ENCODE results near the gene PIGL. TPM values are rescaled to one million over a fixed set of nuclear protein-coding genes. Genes with fewer than 3 reads are reported as not detected.

Gene PIGL
- total RNA-seq, 1 experiment from 2014 or later: 44.1 TPM

- TF ChIP-seq, protein P1, sequence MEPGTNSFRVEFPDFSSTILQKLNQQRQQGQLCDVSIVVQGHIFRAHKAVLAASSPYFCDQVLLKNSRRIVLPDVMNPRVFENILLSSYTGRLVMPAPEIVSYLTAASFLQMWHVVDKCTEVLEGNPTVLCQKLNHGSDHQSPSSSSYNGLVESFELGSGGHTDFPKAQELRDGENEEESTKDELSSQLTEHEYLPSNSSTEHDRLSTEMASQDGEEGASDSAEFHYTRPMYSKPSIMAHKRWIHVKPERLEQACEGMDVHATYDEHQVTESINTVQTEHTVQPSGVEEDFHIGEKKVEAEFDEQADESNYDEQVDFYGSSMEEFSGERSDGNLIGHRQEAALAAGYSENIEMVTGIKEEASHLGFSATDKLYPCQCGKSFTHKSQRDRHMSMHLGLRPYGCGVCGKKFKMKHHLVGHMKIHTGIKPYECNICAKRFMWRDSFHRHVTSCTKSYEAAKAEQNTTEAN (CRISPR knock-in tag; IDR thresholded peaks at IDR 0.05): no peak
- no peak for TF ChIP-seq ZNF416 (CRISPR knock-in tag; IDR thresholded peaks at IDR 0.05)
- TF ChIP-seq, protein P2, sequence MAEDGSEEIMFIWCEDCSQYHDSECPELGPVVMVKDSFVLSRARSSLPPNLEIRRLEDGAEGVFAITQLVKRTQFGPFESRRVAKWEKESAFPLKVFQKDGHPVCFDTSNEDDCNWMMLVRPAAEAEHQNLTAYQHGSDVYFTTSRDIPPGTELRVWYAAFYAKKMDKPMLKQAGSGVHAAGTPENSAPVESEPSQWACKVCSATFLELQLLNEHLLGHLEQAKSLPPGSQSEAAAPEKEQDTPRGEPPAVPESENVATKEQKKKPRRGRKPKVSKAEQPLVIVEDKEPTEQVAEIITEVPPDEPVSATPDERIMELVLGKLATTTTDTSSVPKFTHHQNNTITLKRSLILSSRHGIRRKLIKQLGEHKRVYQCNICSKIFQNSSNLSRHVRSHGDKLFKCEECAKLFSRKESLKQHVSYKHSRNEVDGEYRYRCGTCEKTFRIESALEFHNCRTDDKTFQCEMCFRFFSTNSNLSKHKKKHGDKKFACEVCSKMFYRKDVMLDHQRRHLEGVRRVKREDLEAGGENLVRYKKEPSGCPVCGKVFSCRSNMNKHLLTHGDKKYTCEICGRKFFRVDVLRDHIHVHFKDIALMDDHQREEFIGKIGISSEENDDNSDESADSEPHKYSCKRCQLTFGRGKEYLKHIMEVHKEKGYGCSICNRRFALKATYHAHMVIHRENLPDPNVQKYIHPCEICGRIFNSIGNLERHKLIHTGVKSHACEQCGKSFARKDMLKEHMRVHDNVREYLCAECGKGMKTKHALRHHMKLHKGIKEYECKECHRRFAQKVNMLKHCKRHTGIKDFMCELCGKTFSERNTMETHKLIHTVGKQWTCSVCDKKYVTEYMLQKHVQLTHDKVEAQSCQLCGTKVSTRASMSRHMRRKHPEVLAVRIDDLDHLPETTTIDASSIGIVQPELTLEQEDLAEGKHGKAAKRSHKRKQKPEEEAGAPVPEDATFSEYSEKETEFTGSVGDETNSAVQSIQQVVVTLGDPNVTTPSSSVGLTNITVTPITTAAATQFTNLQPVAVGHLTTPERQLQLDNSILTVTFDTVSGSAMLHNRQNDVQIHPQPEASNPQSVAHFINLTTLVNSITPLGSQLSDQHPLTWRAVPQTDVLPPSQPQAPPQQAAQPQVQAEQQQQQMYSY (CRISPR knock-in tag; IDR thresholded peaks at IDR 0.05): no peak
- TF ChIP-seq OVOL2 (CRISPR knock-in tag; IDR thresholded peaks at IDR 0.05; ENCODE audit: borderline replicate concordance): no peak
- TF ChIP-seq ELF4 (CRISPR knock-in tag; IDR thresholded peaks at IDR 0.05; ENCODE audit: low read depth): no peak
- no peak for TF ChIP-seq ZNF232 (CRISPR knock-in tag; IDR thresholded peaks at IDR 0.05)
- TF ChIP-seq, protein P3, sequence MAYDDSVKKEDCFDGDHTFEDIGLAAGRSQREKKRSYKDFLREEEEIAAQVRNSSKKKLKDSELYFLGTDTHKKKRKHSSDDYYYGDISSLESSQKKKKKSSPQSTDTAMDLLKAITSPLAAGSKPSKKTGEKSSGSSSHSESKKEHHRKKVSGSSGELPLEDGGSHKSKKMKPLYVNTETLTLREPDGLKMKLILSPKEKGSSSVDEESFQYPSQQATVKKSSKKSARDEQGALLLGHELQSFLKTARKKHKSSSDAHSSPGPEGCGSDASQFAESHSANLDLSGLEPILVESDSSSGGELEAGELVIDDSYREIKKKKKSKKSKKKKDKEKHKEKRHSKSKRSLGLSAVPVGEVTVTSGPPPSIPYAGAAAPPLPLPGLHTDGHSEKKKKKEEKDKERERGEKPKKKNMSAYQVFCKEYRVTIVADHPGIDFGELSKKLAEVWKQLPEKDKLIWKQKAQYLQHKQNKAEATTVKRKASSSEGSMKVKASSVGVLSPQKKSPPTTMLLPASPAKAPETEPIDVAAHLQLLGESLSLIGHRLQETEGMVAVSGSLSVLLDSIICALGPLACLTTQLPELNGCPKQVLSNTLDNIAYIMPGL (CRISPR knock-in tag; IDR thresholded peaks at IDR 0.05): no peak
- no peak for DNase-seq (ENCODE audit: low spot score)
- no peaks in the 10 kb centered on the region for H3K27me3 Mint-ChIP-seq (ENCODE audit: low read depth)
- no peaks in the 10 kb centered on the region for H3K36me3 Mint-ChIP-seq
- no peak overlapping the region for H3K27ac Mint-ChIP-seq
- POLR2A ChIA-PET: no interaction called here
- CTCF ChIA-PET: interaction anchor here (0.7 to 7.8 kb wide), 3 partner anchors 8 to 212 kb away, joined by 3 to 78 read pairs (median 5); no protein-coding TSS in a partner anchor
- no peaks in the 10 kb centered on the region for H3K4me1 Mint-ChIP-seq
- H3K4me3 Mint-ChIP-seq: no peak overlapping the region
- ATAC-seq: no peak
- no peaks in the 10 kb centered on the region for H3K9me3 Mint-ChIP-seq
These were observed 154.7 kb downstream of the PIGL start for GRCh38 chr17:16371742-16372141.

GRCh38 chr17:16374146-16374938, 157.3 kb downstream of the PIGL start:
- TF ChIP-seq, protein P4, sequence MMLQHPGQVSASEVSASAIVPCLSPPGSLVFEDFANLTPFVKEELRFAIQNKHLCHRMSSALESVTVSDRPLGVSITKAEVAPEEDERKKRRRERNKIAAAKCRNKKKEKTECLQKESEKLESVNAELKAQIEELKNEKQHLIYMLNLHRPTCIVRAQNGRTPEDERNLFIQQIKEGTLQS (CRISPR knock-in tag; conservative IDR thresholded peaks at IDR 0.05): no peak
- TF ChIP-seq, protein P5, sequence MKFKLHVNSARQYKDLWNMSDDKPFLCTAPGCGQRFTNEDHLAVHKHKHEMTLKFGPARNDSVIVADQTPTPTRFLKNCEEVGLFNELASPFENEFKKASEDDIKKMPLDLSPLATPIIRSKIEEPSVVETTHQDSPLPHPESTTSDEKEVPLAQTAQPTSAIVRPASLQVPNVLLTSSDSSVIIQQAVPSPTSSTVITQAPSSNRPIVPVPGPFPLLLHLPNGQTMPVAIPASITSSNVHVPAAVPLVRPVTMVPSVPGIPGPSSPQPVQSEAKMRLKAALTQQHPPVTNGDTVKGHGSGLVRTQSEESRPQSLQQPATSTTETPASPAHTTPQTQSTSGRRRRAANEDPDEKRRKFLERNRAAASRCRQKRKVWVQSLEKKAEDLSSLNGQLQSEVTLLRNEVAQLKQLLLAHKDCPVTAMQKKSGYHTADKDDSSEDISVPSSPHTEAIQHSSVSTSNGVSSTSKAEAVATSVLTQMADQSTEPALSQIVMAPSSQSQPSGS (CRISPR knock-in tag; IDR thresholded peaks at IDR 0.05; ENCODE audit: borderline replicate concordance, low read depth): no peak
- TF ChIP-seq JUN (CRISPR knock-in tag; IDR thresholded peaks at IDR 0.05) (no peak), SOX15 (CRISPR knock-in tag; IDR thresholded peaks at IDR 0.05) (no peak), GABPB1 (CRISPR knock-in tag; IDR thresholded peaks at IDR 0.05) (no peak), USF1 (CRISPR knock-in tag; IDR thresholded peaks at IDR 0.05) (no peak), ZSCAN18 (CRISPR knock-in tag; IDR thresholded peaks at IDR 0.05) (no peak), MAX (CRISPR knock-in tag; IDR thresholded peaks at IDR 0.05) (no peak), ZNF396 (CRISPR knock-in tag; IDR thresholded peaks at IDR 0.05; ENCODE audit: borderline replicate concordance) (no peak), MYBL2 (CRISPR knock-in tag; IDR thresholded peaks at IDR 0.05) (no peak)
- TF ChIP-seq, protein P6, sequence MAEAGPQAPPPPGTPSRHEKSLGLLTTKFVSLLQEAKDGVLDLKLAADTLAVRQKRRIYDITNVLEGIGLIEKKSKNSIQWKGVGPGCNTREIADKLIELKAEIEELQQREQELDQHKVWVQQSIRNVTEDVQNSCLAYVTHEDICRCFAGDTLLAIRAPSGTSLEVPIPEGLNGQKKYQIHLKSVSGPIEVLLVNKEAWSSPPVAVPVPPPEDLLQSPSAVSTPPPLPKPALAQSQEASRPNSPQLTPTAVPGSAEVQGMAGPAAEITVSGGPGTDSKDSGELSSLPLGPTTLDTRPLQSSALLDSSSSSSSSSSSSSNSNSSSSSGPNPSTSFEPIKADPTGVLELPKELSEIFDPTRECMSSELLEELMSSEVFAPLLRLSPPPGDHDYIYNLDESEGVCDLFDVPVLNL (CRISPR knock-in tag; IDR thresholded peaks at IDR 0.05; ENCODE audit: borderline replicate concordance, low read depth): no peak
- ChIA-PET POLR2A (no interaction called here), CTCF (interaction anchor here (1.1 to 7.8 kb wide), 3 partner anchors 11 to 88 kb away, joined by 3 to 78 read pairs (median 3); no protein-coding TSS in a partner anchor)
- no peak for DNase-seq (ENCODE audit: low spot score)
- no peaks in the 10 kb centered on the region for H3K9me3 Mint-ChIP-seq
- H3K4me3 Mint-ChIP-seq: no peak overlapping the region
- no peak for ATAC-seq
- H3K4me1 Mint-ChIP-seq: no peaks in the 10 kb centered on the region
- no peaks in the 10 kb centered on the region for H3K36me3 Mint-ChIP-seq
- H3K27ac Mint-ChIP-seq: no peak overlapping the region
- no peaks in the 10 kb centered on the region for H3K27me3 Mint-ChIP-seq (ENCODE audit: low read depth)

All from WTC11 (cell line).